Measurements from ENCODE around the gene TMEM51. TPM values are rescaled to one million over a fixed set of nuclear protein-coding genes. Genes with fewer than 3 reads are reported as not detected.

Gene TMEM51
- total and polyA plus RNA-seq, 10 donors = 3.5 to 13.8 (median 7.5) TPM

GRCh38 chr1:15191267-15191666 lies 37.7 kb downstream of the TMEM51 start:
- H3K4me3 ChIP-seq = no peak overlapping the region
- intact Hi-C loops (cut with DNase I; ENCODE audit: low total_unique reads) = no loop called here
- H3K9me3 ChIP-seq = no peaks in the 10 kb centered on the region
- TF ChIP-seq POLR2AphosphoS5 (IDR thresholded peaks at IDR 0.05) (no peak), CTCF (IDR thresholded peaks at IDR 0.05 in 8 of 11, conservative IDR thresholded peaks at IDR 0.05 in 3 of 11) (no peak), POLR2A (IDR thresholded peaks at IDR 0.05) (no peak)
- DNase-seq = no peak
- no peak overlapping the region for H3K27ac ChIP-seq
- peaks cover 12 to 37% (median 16%) of the 10 kb centered on the region in 6 donors for H3K4me1 ChIP-seq
- H3K36me3 ChIP-seq = no peaks in the 10 kb centered on the region
- WGBS, 5 donors = 80 to 91% (median 86%) methylated on average over 8 of the region's 8 CpGs
- peaks cover 0 to 5% (median 0%) of the 10 kb centered on the region in 7 donors for H3K27me3 ChIP-seq (replicated peaks in 1 of 7)

GRCh38 chr1:15191770-15192169 lies 38.2 kb downstream of the TMEM51 start:
- intact Hi-C loops (cut with DNase I; ENCODE audit: low total_unique reads) = no loop called here
- peaks cover 0 to 5% (median 0%) of the 10 kb centered on the region in 7 donors for H3K27me3 ChIP-seq (replicated peaks in 1 of 7)
- H3K4me1 ChIP-seq = peaks cover 12 to 33% (median 16%) of the 10 kb centered on the region in 6 donors
- no peak for DNase-seq
- no peaks in the 10 kb centered on the region for H3K36me3 ChIP-seq
- WGBS, 5 donors = 73 to 84% (median 78%) methylated on average over 13 of the region's 13 CpGs
- no peak overlapping the region for H3K4me3 ChIP-seq
- no peak overlapping the region for H3K27ac ChIP-seq
- TF ChIP-seq POLR2A (IDR thresholded peaks at IDR 0.05) (no peak), POLR2AphosphoS5 (IDR thresholded peaks at IDR 0.05) (no peak), CTCF (IDR thresholded peaks at IDR 0.05 in 8 of 11, conservative IDR thresholded peaks at IDR 0.05 in 3 of 11) (no peak)
- H3K9me3 ChIP-seq = no peaks in the 10 kb centered on the region

- Histone ChIP-seq H3K4me1 (peaks cover 2 to 20% (median 9%) of the 10 kb centered on the region in 6 donors), H3K36me3 (no peaks in the 10 kb centered on the region), H3K27ac (no peak overlapping the region), H3K4me3 (no peak overlapping the region), H3K27me3 (replicated peaks in 1 of 7) (peaks cover 0 to 5% (median 0%) of the 10 kb centered on the region in 7 donors), H3K9me3 (no peaks in the 10 kb centered on the region)
- WGBS, 5 donors = 67 to 82% (median 80%) methylated on average over 8 to 12 of the region's 12 CpGs
- intact Hi-C loops (cut with DNase I; ENCODE audit: low total_unique reads) = no loop called here
- DNase-seq = no peak
- no peak for TF ChIP-seq CTCF (IDR thresholded peaks at IDR 0.05 in 8 of 11, conservative IDR thresholded peaks at IDR 0.05 in 3 of 11)
- no peak for TF ChIP-seq POLR2AphosphoS5 (IDR thresholded peaks at IDR 0.05)
- no peak for TF ChIP-seq POLR2A (IDR thresholded peaks at IDR 0.05)
Observed at GRCh38 chr1:15192916-15193550, 39.5 kb downstream of the TMEM51 start.

- Histone ChIP-seq H3K27ac (no peak overlapping the region), H3K36me3 (no peaks in the 10 kb centered on the region), H3K4me3 (no peak overlapping the region), H3K4me1 (peaks cover 0 to 3% (median 0%) of the 10 kb centered on the region in 6 donors), H3K27me3 (replicated peaks in 1 of 7) (peaks cover 0 to 5% (median 0%) of the 10 kb centered on the region in 7 donors), H3K9me3 (no peaks in the 10 kb centered on the region)
- no peak for TF ChIP-seq CTCF (IDR thresholded peaks at IDR 0.05 in 8 of 11, conservative IDR thresholded peaks at IDR 0.05 in 3 of 11)
- no peak for TF ChIP-seq POLR2AphosphoS5 (IDR thresholded peaks at IDR 0.05)
- no peak for TF ChIP-seq POLR2A (IDR thresholded peaks at IDR 0.05)
- no peak for DNase-seq
- WGBS, 5 donors = 69 to 90% (median 73%) methylated on average over 5 to 9 of the region's 9 CpGs
- intact Hi-C loops (cut with DNase I; ENCODE audit: low total_unique reads) = no loop called here
Observed at GRCh38 chr1:15195420-15196052, 42.0 kb downstream of the TMEM51 start.

All from spleen (tissue), 11 donors.